Activated CD4-positive, alpha-beta memory T cell treated with anti-CD3 and anti-CD28 coated beads, Interleukin-2, amount 10 ng/mL, durations not matched to agents 7 days and 5 days (primary cell): ENCODE measurements around the gene STRA6. TPM values are rescaled to one million over a fixed set of nuclear protein-coding genes. Genes with fewer than 3 reads are reported as not detected.

Experiments
- CTCF ChIA-PET: fragments of 350-600 bp; sonication (Branson Sonifier 250); formaldehyde crosslinking; loops from one replicate; lab custom pipeline; 2021; ENCODE audit warnings: antibody characterized with exemption, inconsistent platforms; lab: Charles Lee
- POLR2A ChIA-PET: fragments of 350-600 bp; sonication (Branson Sonifier 250); formaldehyde crosslinking; loops from one replicate; lab custom pipeline; 2021; ENCODE audit warnings: antibody characterized with exemption; lab: Charles Lee
- DNase-seq: peaks from one replicate; pipeline ENCODE4 v3.0.0-alpha.2; 2020
- H3K27ac Mint-ChIP-seq: one replicate; pipeline ENCODE4 v1.8.0; 2021; ENCODE audit warnings: mild to moderate bottlenecking, mixed read lengths
- H3K27me3 Mint-ChIP-seq: one replicate; pipeline ENCODE4 v1.8.0; 2021; ENCODE audit warnings: mixed read lengths
- H3K36me3 Mint-ChIP-seq: one replicate; pipeline ENCODE4 v1.8.0; 2021; ENCODE audit warnings: low read depth, mixed read lengths
- H3K4me1 Mint-ChIP-seq: one replicate; pipeline ENCODE4 v1.8.0; 2021; ENCODE audit warnings: mixed read lengths
- H3K4me3 Mint-ChIP-seq: one replicate; pipeline ENCODE4 v1.8.0; 2021; ENCODE audit warnings: mild to moderate bottlenecking, mixed read lengths
- H3K9me3 Mint-ChIP-seq: one replicate; pipeline ENCODE4 v1.8.0; 2021; ENCODE audit warnings: mixed read lengths
- total RNA-seq, 2 experiments: library from RNA; stranded (reverse); gene quantifications; one replicate each; pipeline ENCODE4 v1.2.3, GENCODE V29; 2021

The STRA6 gene
- total RNA-seq, 2 experiments from 2014 or later: not detected

- peaks cover 18% of the 10 kb centered on the region for H3K27me3 Mint-ChIP-seq
- H3K27ac Mint-ChIP-seq: no peak overlapping the region
- DNase-seq: no peak
- POLR2A ChIA-PET: no interaction called here
- H3K4me1 Mint-ChIP-seq: no peaks in the 10 kb centered on the region
- CTCF ChIA-PET: no interaction called here
- no peaks in the 10 kb centered on the region for H3K9me3 Mint-ChIP-seq
- H3K36me3 Mint-ChIP-seq: no peaks in the 10 kb centered on the region
- no peak overlapping the region for H3K4me3 Mint-ChIP-seq
Measured at GRCh38 chr15:74208901-74209559, 6.4 kb upstream of the STRA6 start.

DNA sequence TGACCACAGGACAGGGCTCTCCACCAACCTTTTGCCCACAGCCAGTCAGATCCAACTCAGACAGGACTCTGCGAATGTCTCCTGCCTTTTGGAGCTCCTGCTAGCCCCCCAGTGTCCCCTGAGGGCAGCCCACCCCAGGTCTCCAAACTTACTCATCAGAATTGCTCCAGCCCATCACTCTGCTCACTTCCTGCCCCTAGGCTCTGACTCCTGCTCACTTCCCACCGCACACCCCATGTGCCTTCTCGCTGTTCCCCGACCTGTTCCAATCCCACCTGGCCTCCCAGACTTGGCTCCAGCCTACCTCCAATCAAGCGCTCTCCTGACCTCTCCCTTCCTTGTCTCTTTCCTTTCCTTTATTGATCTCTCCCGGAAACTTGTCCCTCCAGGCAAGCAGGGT lies 5.9 kb upstream of the STRA6 start:
- no peaks in the 10 kb centered on the region for H3K4me1 Mint-ChIP-seq
- H3K4me3 Mint-ChIP-seq: no peak overlapping the region
- no peak for DNase-seq
- H3K36me3 Mint-ChIP-seq: no peaks in the 10 kb centered on the region
- CTCF ChIA-PET: no interaction called here
- H3K27me3 Mint-ChIP-seq: peaks cover 24% of the 10 kb centered on the region
- POLR2A ChIA-PET: no interaction called here
- H3K27ac Mint-ChIP-seq: no peak overlapping the region
- no peaks in the 10 kb centered on the region for H3K9me3 Mint-ChIP-seq

- H3K4me1 Mint-ChIP-seq: no peaks in the 10 kb centered on the region
- POLR2A ChIA-PET: no interaction called here
- CTCF ChIA-PET: no interaction called here
Measured at GRCh38 chr15:74207652-74208440, 5.3 kb upstream of the STRA6 start.

DNA sequence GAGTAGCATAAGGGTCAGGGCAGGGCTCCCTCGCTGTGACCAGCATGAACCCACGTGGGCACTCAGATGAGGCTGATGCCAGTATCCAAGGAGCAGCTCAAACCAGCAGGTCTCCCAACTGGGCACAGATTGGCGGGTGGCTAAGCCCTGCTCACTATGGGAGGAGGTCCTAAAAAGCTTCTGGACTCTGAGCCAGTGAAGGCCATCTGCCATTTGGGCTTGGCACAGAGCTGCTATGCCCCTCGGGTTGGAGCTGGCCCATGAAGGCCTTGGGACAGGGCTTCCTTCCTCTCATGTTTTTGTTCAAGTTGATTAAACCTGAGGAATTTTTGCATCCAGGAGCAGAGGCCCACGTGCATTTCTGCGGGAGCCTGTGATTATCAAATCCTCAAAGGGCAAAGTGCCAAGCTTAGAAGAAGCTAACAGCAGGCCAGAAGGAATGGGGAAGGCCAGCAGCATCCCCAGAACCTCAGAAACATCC lies 4.3 kb upstream of the STRA6 start:
- H3K27ac Mint-ChIP-seq: no peak overlapping the region
- no peaks in the 10 kb centered on the region for H3K36me3 Mint-ChIP-seq
- H3K9me3 Mint-ChIP-seq: no peaks in the 10 kb centered on the region
- H3K4me1 Mint-ChIP-seq: no peaks in the 10 kb centered on the region
- DNase-seq: no peak
- H3K27me3 Mint-ChIP-seq: peaks cover 28% of the 10 kb centered on the region
- ChIA-PET CTCF (no interaction called here), POLR2A (no interaction called here)
- no peak overlapping the region for H3K4me3 Mint-ChIP-seq

More at GRCh38 chr15:74207652-74208440, 5.3 kb upstream of the STRA6 start:
- Mint-ChIP-seq H3K27ac (no peak overlapping the region), H3K9me3 (no peaks in the 10 kb centered on the region), H3K4me3 (no peak overlapping the region), H3K36me3 (no peaks in the 10 kb centered on the region), H3K27me3 (peaks cover 27% of the 10 kb centered on the region)
- no peak for DNase-seq

DNA sequence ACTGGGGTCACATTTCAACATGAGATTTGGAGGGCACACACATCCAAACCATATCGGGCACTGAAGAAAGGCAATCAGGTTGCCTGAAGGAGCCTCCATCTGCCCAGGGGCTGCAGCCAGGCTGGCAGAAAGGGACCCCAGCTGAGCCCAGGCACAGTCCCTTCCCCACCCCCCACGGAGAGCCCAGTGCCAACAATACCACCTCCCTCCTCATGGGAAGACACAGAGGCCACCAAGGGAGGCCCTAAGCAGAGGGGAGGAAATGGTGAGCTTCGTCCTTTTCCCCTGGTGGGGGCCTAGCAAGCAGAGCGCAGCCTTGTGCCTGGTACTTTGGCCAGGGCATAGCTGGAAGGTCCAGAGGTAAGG lies 3.0 kb upstream of the STRA6 start:
- Mint-ChIP-seq H3K9me3 (no peaks in the 10 kb centered on the region), H3K27ac (no peak overlapping the region), H3K36me3 (no peaks in the 10 kb centered on the region), H3K4me1 (peaks cover 5% of the 10 kb centered on the region), H3K4me3 (no peak overlapping the region), H3K27me3 (peaks cover 25% of the 10 kb centered on the region)
- ChIA-PET POLR2A (no interaction called here), CTCF (no interaction called here)
- no peak for DNase-seq

GRCh38 chr15:74203914-74204431 lies 1.4 kb upstream of the STRA6 start:
- Mint-ChIP-seq H3K9me3 (no peaks in the 10 kb centered on the region), H3K36me3 (no peaks in the 10 kb centered on the region), H3K4me3 (no peak overlapping the region), H3K27ac (no peak overlapping the region), H3K27me3 (peaks cover 23% of the 10 kb centered on the region), H3K4me1 (peaks cover 5% of the 10 kb centered on the region)
- POLR2A ChIA-PET: no interaction called here
- DNase-seq: no peak
- CTCF ChIA-PET: no interaction called here

DNA sequence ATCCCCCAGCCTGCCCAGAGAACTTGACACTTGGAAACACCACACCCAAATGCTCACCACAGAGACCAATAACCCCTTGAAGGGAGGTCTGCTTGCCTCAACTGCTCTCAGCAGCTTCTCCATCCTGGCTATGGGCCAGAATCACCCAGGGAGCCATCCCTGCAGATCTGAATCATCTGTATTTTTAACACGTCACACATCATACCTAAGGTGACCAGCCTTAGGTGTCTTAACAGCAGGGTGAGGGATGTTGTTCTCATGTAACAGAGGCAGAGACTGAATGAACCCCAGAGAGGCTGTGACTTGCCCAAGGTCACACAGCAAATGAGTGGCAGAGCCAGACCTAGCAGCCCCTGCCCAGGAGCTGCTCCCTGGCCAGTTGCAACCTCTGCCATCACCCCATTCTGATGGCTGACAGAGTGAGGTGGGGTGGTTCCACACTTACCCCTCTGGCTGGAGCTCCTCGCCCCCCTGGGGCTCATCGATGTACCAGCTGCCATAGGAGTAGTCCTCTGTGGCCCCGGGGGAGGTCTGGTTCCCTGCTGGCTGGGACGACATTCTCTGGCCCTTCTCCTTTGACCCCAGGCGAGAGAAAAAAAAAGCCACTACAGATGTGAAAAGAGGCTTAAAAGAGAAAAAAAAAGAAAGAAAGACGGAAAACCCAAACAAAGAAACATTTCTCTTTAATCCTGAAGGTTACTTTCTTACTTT lies 722 bp downstream of the STRA6 start:
- ChIA-PET POLR2A (no interaction called here), CTCF (no interaction called here)
- Mint-ChIP-seq H3K27me3 (peaks cover 11% of the 10 kb centered on the region), H3K9me3 (no peaks in the 10 kb centered on the region), H3K36me3 (no peaks in the 10 kb centered on the region), H3K27ac (no peak overlapping the region), H3K4me1 (peaks cover 5% of the 10 kb centered on the region), H3K4me3 (no peak overlapping the region)
- DNase-seq: no peak

GRCh38 chr15:74200871-74201419 lies 1.6 kb downstream of the STRA6 start:
- CTCF ChIA-PET: no interaction called here
- H3K36me3 Mint-ChIP-seq: no peaks in the 10 kb centered on the region
- no peak overlapping the region for H3K4me3 Mint-ChIP-seq
- peaks cover 5% of the 10 kb centered on the region for H3K4me1 Mint-ChIP-seq
- POLR2A ChIA-PET: no interaction called here
- H3K27ac Mint-ChIP-seq: no peak overlapping the region
- no peak for DNase-seq
- no peaks in the 10 kb centered on the region for H3K9me3 Mint-ChIP-seq
- H3K27me3 Mint-ChIP-seq: peaks cover 11% of the 10 kb centered on the region

DNA sequence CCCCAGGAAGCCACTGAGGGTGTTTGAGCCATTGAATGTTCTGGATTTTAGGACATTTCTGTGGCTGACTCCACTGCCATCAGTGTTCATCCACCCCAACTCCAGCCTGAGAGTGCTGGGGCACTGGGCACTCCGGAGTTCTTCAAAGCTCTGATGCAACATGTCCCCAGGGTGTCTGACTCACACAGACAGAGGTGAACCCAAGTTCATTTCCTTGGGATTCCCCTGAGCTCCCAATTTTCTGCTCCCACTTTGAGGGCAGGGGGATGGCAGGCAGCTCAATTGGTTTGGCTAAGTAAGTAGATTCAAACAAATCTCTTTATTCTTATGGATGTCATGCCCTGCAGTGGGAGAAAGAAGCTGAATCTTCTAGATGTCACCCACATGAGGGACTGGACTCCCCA lies 2.2 kb downstream of the STRA6 start:
- H3K4me3 Mint-ChIP-seq: no peak overlapping the region
- H3K4me1 Mint-ChIP-seq: peaks cover 5% of the 10 kb centered on the region
- H3K27me3 Mint-ChIP-seq: peaks cover 11% of the 10 kb centered on the region
- no peak for DNase-seq
- ChIA-PET POLR2A (no interaction called here), CTCF (no interaction called here)
- H3K36me3 Mint-ChIP-seq: no peaks in the 10 kb centered on the region
- H3K27ac Mint-ChIP-seq: no peak overlapping the region
- no peaks in the 10 kb centered on the region for H3K9me3 Mint-ChIP-seq

DNA sequence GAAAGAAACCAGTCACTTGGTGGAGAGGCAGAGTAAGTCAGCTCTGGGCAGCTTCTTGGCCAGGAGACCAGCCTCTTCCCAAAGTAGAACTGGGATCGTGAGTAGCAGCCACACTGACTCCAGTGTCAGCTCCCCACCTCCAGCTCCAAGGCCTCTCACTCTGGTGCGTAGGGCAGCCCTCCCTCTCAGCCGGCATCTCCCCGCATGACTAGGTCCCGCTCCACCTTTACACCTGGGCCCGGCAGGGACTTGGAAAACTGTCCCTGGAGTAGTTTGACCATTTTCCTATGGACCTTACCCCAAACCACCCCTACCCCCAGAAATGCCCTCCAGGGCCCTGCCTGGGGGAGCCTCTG lies 3.3 kb downstream of the STRA6 start:
- H3K27ac Mint-ChIP-seq: no peak overlapping the region
- no peak overlapping the region for H3K4me3 Mint-ChIP-seq
- ChIA-PET POLR2A (no interaction called here), CTCF (no interaction called here)
- peaks cover 5% of the 10 kb centered on the region for H3K4me1 Mint-ChIP-seq
- H3K36me3 Mint-ChIP-seq: no peaks in the 10 kb centered on the region
- H3K9me3 Mint-ChIP-seq: no peaks in the 10 kb centered on the region
- H3K27me3 Mint-ChIP-seq: peaks cover 11% of the 10 kb centered on the region
- no peak for DNase-seq

- no peak for DNase-seq
- no peaks in the 10 kb centered on the region for H3K36me3 Mint-ChIP-seq
- ChIA-PET POLR2A (no interaction called here), CTCF (no interaction called here)
- H3K9me3 Mint-ChIP-seq: no peaks in the 10 kb centered on the region
- no peak overlapping the region for H3K4me3 Mint-ChIP-seq
- no peak overlapping the region for H3K27ac Mint-ChIP-seq
- H3K4me1 Mint-ChIP-seq: peaks cover 5% of the 10 kb centered on the region
- peaks cover 4% of the 10 kb centered on the region for H3K27me3 Mint-ChIP-seq
Measured at GRCh38 chr15:74197176-74197965, 5.2 kb downstream of the STRA6 start.

GRCh38 chr15:74196175-74196574 lies 6.4 kb downstream of the STRA6 start:
- H3K27me3 Mint-ChIP-seq: peaks cover 4% of the 10 kb centered on the region
- POLR2A ChIA-PET: no interaction called here
- H3K4me3 Mint-ChIP-seq: no peak overlapping the region
- no peak overlapping the region for H3K27ac Mint-ChIP-seq
- H3K36me3 Mint-ChIP-seq: no peaks in the 10 kb centered on the region
- no peaks in the 10 kb centered on the region for H3K9me3 Mint-ChIP-seq
- CTCF ChIA-PET: no interaction called here
- peaks cover 3% of the 10 kb centered on the region for H3K4me1 Mint-ChIP-seq
- no peak for DNase-seq
